Measurements from ENCODE around the gene METAP1D.
A peak's percentile ranks its signal among the peaks of the same experiment; 100 is the strongest.

METAP1D gene

GRCh38 chr2:172093416-172094293 is 93.9 kb downstream of the METAP1D start:
- DNase-seq = no peak

DNA sequence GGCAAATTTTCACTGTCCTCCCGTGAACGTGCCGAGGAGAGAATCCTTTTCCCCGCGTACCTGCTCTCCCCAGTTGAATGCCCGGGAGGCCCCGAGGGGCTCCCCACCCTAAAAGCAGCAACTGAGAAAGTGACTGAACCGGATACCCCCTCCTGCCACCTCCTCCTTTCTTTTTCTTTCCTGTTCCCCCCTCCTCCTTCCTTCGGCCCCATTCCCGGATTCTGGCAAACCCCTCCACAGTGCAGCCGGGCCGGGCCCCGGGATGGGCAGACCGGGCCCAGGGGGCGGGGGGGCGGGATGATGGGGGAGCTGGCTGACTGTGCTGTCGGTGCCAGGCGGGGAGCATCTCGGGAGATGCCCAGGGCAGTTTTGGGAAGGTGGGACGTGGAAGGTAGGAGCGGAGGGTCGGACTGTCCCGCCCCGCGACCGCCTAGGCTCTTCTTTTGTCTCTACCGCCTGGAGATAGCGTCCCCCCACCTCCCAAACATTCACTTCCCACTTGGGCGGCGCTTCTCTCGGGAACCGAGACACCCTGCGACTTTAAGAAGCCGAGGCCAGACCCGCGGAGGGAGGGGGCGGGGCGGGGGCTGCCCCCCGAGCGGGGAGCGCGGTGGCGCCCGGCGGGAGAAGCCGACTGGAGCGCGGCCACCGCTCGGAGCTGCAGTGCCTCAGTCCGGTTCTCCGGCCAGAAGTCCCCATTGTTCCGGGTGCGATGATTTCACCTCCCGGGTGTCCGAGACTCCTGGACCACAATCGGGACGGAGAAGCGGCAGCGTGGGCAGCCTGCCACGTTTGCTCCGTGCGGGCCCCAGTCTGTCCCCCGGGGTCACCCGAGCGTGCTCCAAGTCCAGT is 94.8 kb downstream of the METAP1D start:
- no peak for DNase-seq

GRCh38 chr2:172095146-172095904 is 95.6 kb downstream of the METAP1D start:
- DNase-seq = no peak

GRCh38 chr2:172095905-172096625 is 96.3 kb downstream of the METAP1D start:
- DNase-seq = no peak

- DNase-seq = no peak
Measured at GRCh38 chr2:172096626-172097547, 97.1 kb downstream of the METAP1D start.

GRCh38 chr2:172097557-172098131 is 97.9 kb downstream of the METAP1D start:
- no peak for DNase-seq

DNA sequence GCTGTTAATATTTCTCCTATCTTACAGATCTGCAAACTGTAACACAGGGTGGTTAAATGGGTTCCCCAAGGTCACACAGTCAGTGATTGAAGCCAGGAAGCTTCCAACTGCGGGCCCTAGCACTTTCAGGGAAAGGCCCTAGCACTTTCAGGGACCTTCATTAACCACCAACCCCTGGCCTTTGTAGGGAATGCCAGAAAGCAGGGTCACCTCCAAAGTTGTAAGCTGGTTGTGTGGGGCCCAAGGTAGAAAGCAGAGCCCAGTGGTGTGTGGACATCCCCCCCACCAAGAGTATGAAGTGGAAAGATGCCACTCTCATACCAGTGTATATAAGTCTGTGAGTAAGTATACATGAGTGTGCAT is 98.5 kb downstream of the METAP1D start:
- DNase-seq = no peak

- DNase-seq = no peak
Measured at GRCh38 chr2:172098650-172099471, 99.1 kb downstream of the METAP1D start.

GRCh38 chr2:172099472-172100079 is 99.8 kb downstream of the METAP1D start:
- no peak for DNase-seq

DNA sequence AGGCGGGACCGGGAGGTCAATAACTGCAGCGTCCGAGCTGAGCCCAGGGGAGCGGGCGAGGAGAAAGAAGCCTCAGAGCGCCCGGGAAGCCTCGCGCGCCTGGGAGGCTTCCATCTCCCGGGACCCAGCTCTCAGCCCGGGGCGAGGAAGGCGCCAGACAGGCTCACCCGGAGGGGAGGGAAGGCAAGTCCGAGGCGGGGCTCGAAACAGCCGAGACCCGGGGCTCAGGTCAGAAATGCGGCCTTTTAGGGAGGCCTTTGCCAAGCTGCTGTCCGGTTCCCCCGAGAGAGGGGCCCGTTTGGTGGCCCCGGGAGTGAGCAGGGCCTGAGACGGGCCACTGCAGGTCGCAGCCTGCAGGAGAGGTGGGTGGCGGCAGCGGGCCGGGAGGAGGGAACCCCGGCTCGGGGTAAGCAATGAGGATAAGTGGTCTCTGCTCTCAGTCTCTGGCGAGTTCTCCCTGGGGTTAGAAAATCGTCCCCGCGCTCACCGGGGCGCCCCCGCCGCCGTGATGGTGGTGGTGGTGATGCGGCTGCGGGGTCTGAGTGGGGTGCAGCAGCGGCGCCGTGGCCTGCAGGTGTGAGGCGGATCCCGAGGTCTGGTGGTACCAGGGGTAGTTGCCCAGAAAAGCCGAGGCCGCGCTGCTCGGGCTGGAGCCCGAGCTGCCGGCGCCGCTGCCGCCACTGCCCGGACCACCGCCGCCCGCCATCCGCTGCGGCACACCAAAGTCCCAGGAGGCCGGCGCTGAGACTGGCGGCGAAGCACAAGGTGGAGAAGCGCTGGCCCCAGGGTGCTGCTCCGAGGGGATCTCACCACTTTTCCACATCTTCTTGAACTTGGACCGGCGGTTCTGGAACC is 100.6 kb downstream of the METAP1D start:
- DNase-seq = no peak

- no peak for DNase-seq
Measured at GRCh38 chr2:172100935-172101820, 101.4 kb downstream of the METAP1D start.

DNA sequence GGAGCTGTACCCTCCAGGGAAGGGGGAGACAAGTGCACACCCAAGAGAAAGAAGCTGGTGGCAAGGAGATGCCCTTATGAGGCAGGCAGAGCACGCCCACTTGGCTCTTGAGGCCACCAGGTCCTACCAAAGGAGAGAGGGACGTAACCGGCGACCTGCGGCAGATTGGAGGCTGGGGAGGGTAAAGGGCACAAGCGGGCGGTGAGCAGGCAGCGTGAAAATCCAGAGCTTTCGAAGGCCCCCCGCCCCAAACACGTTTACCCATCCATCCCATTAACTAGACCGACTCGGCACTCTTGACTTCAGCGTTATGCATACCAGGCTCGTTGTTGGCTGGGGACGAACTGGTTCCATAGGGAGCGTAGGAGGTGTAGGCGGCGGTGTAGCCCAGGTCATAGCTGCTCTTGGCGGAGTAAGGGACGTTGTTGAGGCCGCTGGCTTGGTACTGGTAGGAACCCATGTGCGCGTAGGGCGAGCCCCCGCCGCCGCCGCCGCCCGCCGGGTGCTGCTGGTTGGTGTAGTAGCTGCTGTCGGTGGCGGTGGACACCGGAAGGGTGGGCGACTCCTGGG is 102.2 kb downstream of the METAP1D start:
- no peak for DNase-seq

GRCh38 chr2:172102391-172103359 is 102.9 kb downstream of the METAP1D start, which contains the start of gene DLX2:
Gene DLX2 (minus strand): TSS chr2:172102900. CDS start chr2:172102538, 362 bp downstream.
- DNase-seq = peak; percentile 99

DNA sequence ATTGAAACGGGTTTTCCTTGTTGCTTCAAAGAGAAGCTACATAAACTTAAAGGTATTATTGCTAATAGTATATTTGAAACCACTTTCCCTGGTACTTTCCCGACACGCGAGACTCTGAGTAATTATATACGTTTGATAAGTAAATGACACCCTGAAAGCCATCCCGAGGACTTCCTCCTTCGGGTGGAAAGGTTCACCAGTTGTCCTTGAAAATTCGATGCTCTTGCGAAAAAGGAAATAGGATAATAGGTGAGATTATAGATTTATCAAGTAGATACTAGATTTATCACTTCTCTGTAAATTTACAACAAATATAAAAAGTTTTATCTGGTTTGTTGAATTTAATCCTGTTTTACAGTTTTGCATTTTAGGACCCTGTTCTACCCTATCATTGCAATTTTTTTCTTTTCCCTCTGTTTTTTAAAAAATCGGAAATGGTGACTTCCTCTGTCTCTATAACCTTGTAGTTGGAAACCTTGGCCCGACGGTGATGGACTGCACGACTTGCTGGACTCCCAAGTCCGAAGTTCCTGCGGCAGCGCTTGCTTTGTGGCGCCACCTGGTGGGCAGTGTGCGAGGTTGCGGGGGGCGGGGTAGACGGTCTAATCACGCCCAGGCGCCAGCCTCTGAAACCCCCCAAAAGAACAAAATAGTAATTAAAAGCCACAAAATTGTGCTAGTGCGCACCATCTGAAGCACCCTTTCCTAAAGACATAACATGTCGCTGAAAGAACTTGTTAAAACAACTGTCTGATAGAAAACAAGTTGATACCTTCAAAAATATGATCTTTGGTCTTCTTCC is 103.9 kb downstream of the METAP1D start:
- no peak for DNase-seq
